ENCODE measurements around the gene CCR3. TPM values are rescaled to one million over a fixed set of nuclear protein-coding genes. Genes with fewer than 3 reads are reported as not detected.

Gene CCR3
- polyA plus RNA-seq, 1 donor (not counting 4 experiments of a cell fraction or from before 2014, with no cell fraction given), result 0.16 TPM

DNA sequence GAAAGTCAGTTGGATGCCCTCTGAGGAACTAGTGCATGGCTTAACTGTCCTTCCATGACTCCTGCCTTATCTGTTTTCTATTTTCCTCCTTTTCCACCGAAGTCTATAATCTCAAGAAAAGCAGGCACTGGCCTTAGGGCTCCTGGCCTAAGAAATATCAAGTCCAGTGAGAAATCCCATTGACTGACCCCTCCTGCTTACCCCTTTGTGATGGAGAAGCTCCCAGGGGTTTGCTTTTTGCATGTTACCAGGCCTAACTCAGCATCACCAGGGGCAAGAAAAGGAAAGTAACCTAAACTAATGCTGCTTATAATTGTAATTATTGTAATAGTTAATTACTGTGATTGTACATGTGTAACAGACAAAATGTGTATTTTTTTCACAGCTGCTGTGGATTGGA, 21.7 kb downstream of the CCR3 start:
- DNase-seq (ENCODE audit: low read depth, low spot score), result no peak
- FAIRE-seq, result no peak
- peaks cover 5% of the 10 kb centered on the region for H3K27me3 ChIP-seq (ENCODE audit: control insufficient read depth, extremely low read depth, insufficient read depth, low read length)
- dilution Hi-C loops (cut with MboI; ENCODE audit: extremely low pct_ligation_motif_present, low sequenced_read_pairs), result no loop called here
- no peaks in the 10 kb centered on the region for H3K9me1 ChIP-seq (ENCODE audit: control insufficient read depth, extremely low read depth, insufficient read depth, low read length)
- no peak overlapping the region for H3K4me2 ChIP-seq (ENCODE audit: control insufficient read depth, extremely low read depth, insufficient read depth, low read depth, low read length)
- no peaks in the 10 kb centered on the region for H3K9me3 ChIP-seq (ENCODE audit: control insufficient read depth, low read depth, low read length)
- H4K20me1 ChIP-seq (ENCODE audit: control insufficient read depth, extremely low read depth, insufficient read depth, low read length), result no peaks in the 10 kb centered on the region
- no peak overlapping the region for H3K9ac ChIP-seq (ENCODE audit: control insufficient read depth, extremely low read depth, insufficient read depth, low read length)
- H3K27ac ChIP-seq (ENCODE audit: control insufficient read depth, insufficient read depth, low read length), result no peak overlapping the region
- H3K4me1 ChIP-seq (ENCODE audit: control insufficient read depth, extremely low read depth, insufficient read depth, low read length), result no peaks in the 10 kb centered on the region
- no peak for TF ChIP-seq EZH2 (IDR thresholded peaks at IDR 0.05; ENCODE audit: low read length)
- TF ChIP-seq, protein P1, sequence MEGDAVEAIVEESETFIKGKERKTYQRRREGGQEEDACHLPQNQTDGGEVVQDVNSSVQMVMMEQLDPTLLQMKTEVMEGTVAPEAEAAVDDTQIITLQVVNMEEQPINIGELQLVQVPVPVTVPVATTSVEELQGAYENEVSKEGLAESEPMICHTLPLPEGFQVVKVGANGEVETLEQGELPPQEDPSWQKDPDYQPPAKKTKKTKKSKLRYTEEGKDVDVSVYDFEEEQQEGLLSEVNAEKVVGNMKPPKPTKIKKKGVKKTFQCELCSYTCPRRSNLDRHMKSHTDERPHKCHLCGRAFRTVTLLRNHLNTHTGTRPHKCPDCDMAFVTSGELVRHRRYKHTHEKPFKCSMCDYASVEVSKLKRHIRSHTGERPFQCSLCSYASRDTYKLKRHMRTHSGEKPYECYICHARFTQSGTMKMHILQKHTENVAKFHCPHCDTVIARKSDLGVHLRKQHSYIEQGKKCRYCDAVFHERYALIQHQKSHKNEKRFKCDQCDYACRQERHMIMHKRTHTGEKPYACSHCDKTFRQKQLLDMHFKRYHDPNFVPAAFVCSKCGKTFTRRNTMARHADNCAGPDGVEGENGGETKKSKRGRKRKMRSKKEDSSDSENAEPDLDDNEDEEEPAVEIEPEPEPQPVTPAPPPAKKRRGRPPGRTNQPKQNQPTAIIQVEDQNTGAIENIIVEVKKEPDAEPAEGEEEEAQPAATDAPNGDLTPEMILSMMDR (optimal IDR thresholded peaks at IDR 0.05 in 1 of 3, IDR thresholded peaks at IDR 0.05 in 1 of 3, conservative IDR thresholded peaks at IDR 0.05 in 1 of 3; ENCODE audit: extremely low read depth in 1 of 3, insufficient read depth in 2 of 3, low read length in 3 of 3), result no peak
- H3K79me2 ChIP-seq (ENCODE audit: control insufficient read depth, insufficient read depth, low read length), result no peaks in the 10 kb centered on the region
- H3K36me3 ChIP-seq (ENCODE audit: control insufficient read depth in 2 of 2, extremely low read depth in 1 of 2, insufficient read depth in 2 of 2, low read length in 2 of 2), result no peaks in the 10 kb centered on the region
- H3K4me3 ChIP-seq (ENCODE audit: control insufficient read depth in 2 of 3, extremely low read depth in 1 of 3, insufficient read depth in 2 of 3, low read depth in 1 of 3, low read length in 3 of 3), result no peak overlapping the region
- H2AFZ ChIP-seq (ENCODE audit: control insufficient read depth, low read length), result no peak overlapping the region

- TF ChIP-seq, protein P1 (optimal IDR thresholded peaks at IDR 0.05 in 1 of 3, IDR thresholded peaks at IDR 0.05 in 1 of 3, conservative IDR thresholded peaks at IDR 0.05 in 1 of 3; ENCODE audit: extremely low read depth in 1 of 3, insufficient read depth in 2 of 3, low read length in 3 of 3), result no peak
- no peak for TF ChIP-seq EZH2 (IDR thresholded peaks at IDR 0.05; ENCODE audit: low read length)
- H2AFZ ChIP-seq (ENCODE audit: control insufficient read depth, low read length), result no peak overlapping the region
- peaks cover 3% of the 10 kb centered on the region for H3K27me3 ChIP-seq (ENCODE audit: control insufficient read depth, extremely low read depth, insufficient read depth, low read length)
- H3K36me3 ChIP-seq (ENCODE audit: control insufficient read depth in 2 of 2, extremely low read depth in 1 of 2, insufficient read depth in 2 of 2, low read length in 2 of 2), result no peaks in the 10 kb centered on the region
- H3K9me3 ChIP-seq (ENCODE audit: control insufficient read depth, low read depth, low read length), result no peaks in the 10 kb centered on the region
- no peaks in the 10 kb centered on the region for H3K9me1 ChIP-seq (ENCODE audit: control insufficient read depth, extremely low read depth, insufficient read depth, low read length)
- no peak overlapping the region for H3K27ac ChIP-seq (ENCODE audit: control insufficient read depth, insufficient read depth, low read length)
- no peak overlapping the region for H3K4me2 ChIP-seq (ENCODE audit: control insufficient read depth, extremely low read depth, insufficient read depth, low read depth, low read length)
- no peak overlapping the region for H3K9ac ChIP-seq (ENCODE audit: control insufficient read depth, extremely low read depth, insufficient read depth, low read length)
- dilution Hi-C loops (cut with MboI; ENCODE audit: extremely low pct_ligation_motif_present, low sequenced_read_pairs), result no loop called here
- H3K79me2 ChIP-seq (ENCODE audit: control insufficient read depth, insufficient read depth, low read length), result no peaks in the 10 kb centered on the region
- no peaks in the 10 kb centered on the region for H3K4me1 ChIP-seq (ENCODE audit: control insufficient read depth, extremely low read depth, insufficient read depth, low read length)
- FAIRE-seq (no peak), DNase-seq (ENCODE audit: low read depth, low spot score) (no peak)
- no peaks in the 10 kb centered on the region for H4K20me1 ChIP-seq (ENCODE audit: control insufficient read depth, extremely low read depth, insufficient read depth, low read length)
- H3K4me3 ChIP-seq (ENCODE audit: control insufficient read depth in 2 of 3, extremely low read depth in 1 of 3, insufficient read depth in 2 of 3, low read depth in 1 of 3, low read length in 3 of 3), result no peak overlapping the region
Observed at GRCh38 chr3:46266598-46266997, 24.3 kb downstream of the CCR3 start.
